ENCODE measurements around the gene NUPR2.
"Not testable (repeated sequence)": the region's sequence is repeated elsewhere in the genome, so short reads cannot be mapped to it uniquely, and the experiment has no call there.

The NUPR2 gene

GRCh38 chr7:56083150-56083785, 32.9 kb downstream of the NUPR2 start:
- DNase-seq, result no peak

- DNase-seq, result no peak
Measured at GRCh38 chr7:56081626-56082340, 34.4 kb downstream of the NUPR2 start.

- DNase-seq, result not testable (repeated sequence)
Measured at GRCh38 chr7:56080726-56081435, 35.3 kb downstream of the NUPR2 start.

GRCh38 chr7:56079450-56080185, 36.6 kb downstream of the NUPR2 start:
- peak; percentile 91 for DNase-seq

GRCh38 chr7:56078196-56078595, 38.0 kb downstream of the NUPR2 start:
- DNase-seq, result no peak

GRCh38 chr7:56077681-56078080, 38.5 kb downstream of the NUPR2 start:
- DNase-seq, result no peak

GRCh38 chr7:56074371-56074791, 41.8 kb downstream of the NUPR2 start:
- DNase-seq, result no peak

- DNase-seq, result not testable (repeated sequence)
Measured at GRCh38 chr7:56066376-56066775, 49.8 kb downstream of the NUPR2 start.
